Thyroid gland (tissue), 4 donors: ENCODE measurements around the gene INSL3. TPM values are rescaled to one million over a fixed set of nuclear protein-coding genes. Genes with fewer than 3 reads are reported as not detected.

Experiments used
- DNase-seq, 2 donors: peaks; one replicate each; pipeline ENCODE4 v3.0.0-alpha.2; 2019
- H3K27ac ChIP-seq, 3 donors: fragments of 200-600 bp; sonication (generic); 1 replicate in 2 of 3; 2 replicates in 1 of 3; pipeline ENCODE4 v1.5.1; 2016 to 2019; ENCODE audit warnings: mild to moderate bottlenecking in 1 of 3, moderate library complexity in 1 of 3
- H3K27me3 ChIP-seq: fragments of 200-600 bp; sonication (generic); one replicate; pipeline ENCODE4 v1.5.1; 2019
- H3K36me3 ChIP-seq, 2 donors: fragments of 200-600 bp; sonication (generic); one replicate each; pipeline ENCODE4 v1.5.1; 2016 to 2019
- H3K4me1 ChIP-seq, 2 donors: fragments of 200-600 bp; sonication (generic); one replicate each; pipeline ENCODE4 v1.5.1; 2017 to 2019
- H3K4me3 ChIP-seq, 3 donors: fragments of 200-600 bp; sonication (generic); replicated peaks in 1 of 3; 1 replicate in 2 of 3; 2 replicates in 1 of 3; pipeline ENCODE4 v1.5.1; 2016; ENCODE audit warnings: mild to moderate bottlenecking in 1 of 3
- H3K9me3 ChIP-seq: fragments of 200-600 bp; sonication (generic); one replicate; pipeline ENCODE4 v1.5.1; 2017
- POLR2A ChIP-seq, 2 donors: fragments of 450-650 bp; IDR thresholded peaks; one replicate each; pipeline ENCODE4 v1.6.1; 2017; ENCODE audit warnings: antibody characterized with exemption in 2 of 2, mild to moderate bottlenecking in 2 of 2, moderate library complexity in 1 of 2
- WGBS, 2 donors: methylation state at CpG; one replicate each; pipeline ENCODE4 v1.1.5; 2017; 5-methylcytosine and 5-hydroxymethylcytosine counted together
- intact Hi-C: fragments of 100-400 bp; cut with DNase I; formaldehyde crosslinking; loops from one replicate; pipeline ENCODE4 v1.15.1; 2023
- small RNA-seq: library from RNA; depleted of rRNA; stranded (forward); fragments of <200 nt; gene quantifications from one replicate; pipeline ENCODE3, GENCODE V24; 2016
- total RNA-seq, 4 donors: library from RNA; depleted of rRNA; stranded (reverse); fragments of >200 nt; gene quantifications; one replicate each; pipeline ENCODE4 v1.2.3, GENCODE V29; 2016
- TF ChIP-seq, protein P1 (sequence below), 6 experiments: fragments of 200-600 bp in 3 of 6; fragments of 450-650 bp in 3 of 6; sonication (generic) in 3 of 6; IDR thresholded peaks; one replicate each; pipeline ENCODE4 v1.5.1; 2016 to 2019; ENCODE audit warnings: antibody characterized with exemption in 6 of 6, mild to moderate bottlenecking in 2 of 6, inconsistent platforms in 1 of 6, moderate library complexity in 1 of 6

INSL3 gene
- total RNA-seq, 4 donors from 2014 or later: 0.89 to 0.94 TPM; not detected in 2

GRCh38 chr19:17767559-17767958 lies 53.8 kb downstream of the INSL3 start:
- Histone ChIP-seq H3K4me3 (no peak overlapping the region), H3K27me3 (no peaks in the 10 kb centered on the region), H3K4me1 (peaks cover 3 to 6% of the 10 kb centered on the region in 2 donors), H3K9me3 (no peaks in the 10 kb centered on the region), H3K27ac (no peak overlapping the region), H3K36me3 (no peaks in the 10 kb centered on the region)
- 43 to 79% methylated on average over 1 of the region's 1 CpG for WGBS, 2 donors
- TF ChIP-seq, protein P1, sequence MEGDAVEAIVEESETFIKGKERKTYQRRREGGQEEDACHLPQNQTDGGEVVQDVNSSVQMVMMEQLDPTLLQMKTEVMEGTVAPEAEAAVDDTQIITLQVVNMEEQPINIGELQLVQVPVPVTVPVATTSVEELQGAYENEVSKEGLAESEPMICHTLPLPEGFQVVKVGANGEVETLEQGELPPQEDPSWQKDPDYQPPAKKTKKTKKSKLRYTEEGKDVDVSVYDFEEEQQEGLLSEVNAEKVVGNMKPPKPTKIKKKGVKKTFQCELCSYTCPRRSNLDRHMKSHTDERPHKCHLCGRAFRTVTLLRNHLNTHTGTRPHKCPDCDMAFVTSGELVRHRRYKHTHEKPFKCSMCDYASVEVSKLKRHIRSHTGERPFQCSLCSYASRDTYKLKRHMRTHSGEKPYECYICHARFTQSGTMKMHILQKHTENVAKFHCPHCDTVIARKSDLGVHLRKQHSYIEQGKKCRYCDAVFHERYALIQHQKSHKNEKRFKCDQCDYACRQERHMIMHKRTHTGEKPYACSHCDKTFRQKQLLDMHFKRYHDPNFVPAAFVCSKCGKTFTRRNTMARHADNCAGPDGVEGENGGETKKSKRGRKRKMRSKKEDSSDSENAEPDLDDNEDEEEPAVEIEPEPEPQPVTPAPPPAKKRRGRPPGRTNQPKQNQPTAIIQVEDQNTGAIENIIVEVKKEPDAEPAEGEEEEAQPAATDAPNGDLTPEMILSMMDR (IDR thresholded peaks at IDR 0.05): no peak
- TF ChIP-seq POLR2A (IDR thresholded peaks at IDR 0.05): no peak
- intact Hi-C loops: loop anchor here (5.0 kb wide), 1 partner anchor 60 kb away; no protein-coding TSS in a partner anchor
- no peak for DNase-seq

DNA sequence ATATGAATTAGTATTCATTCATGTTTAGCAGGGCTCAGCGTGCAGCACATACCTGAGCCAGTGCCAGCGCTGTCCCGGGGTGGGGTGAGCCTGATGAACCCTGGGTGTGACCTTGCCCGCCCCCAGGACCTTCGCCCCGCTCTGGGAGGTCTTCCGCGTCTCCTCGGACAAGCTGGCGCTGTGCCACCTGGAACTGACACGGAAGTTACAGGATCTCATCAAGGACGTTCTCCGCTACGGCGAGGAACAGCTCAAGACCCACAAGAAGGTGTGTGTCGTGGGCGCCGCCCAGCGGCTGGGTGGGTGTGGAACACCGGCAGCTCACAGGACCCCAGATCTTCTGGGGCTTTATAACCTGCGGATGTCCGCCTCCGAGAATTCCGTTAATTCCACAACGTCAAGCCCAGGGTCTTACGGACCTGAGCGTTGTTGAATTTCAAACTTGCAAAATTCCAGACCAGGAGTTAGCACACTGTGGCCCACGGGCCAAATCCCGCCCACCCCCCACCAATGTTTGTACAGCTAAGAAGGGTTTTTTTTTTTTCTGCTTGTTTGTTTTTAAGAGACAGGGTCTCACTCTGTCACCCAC lies 54.7 kb downstream of the INSL3 start:
- TF ChIP-seq, protein P1 (IDR thresholded peaks at IDR 0.05): peak; percentile 45 to 78 (median 64)
- TF ChIP-seq POLR2A (IDR thresholded peaks at IDR 0.05): no peak
- intact Hi-C loops: loop anchor here (5.0 kb wide), 1 partner anchor 59 kb away; no protein-coding TSS in a partner anchor
- H3K9me3 ChIP-seq: no peaks in the 10 kb centered on the region
- H3K4me3 ChIP-seq: no peak overlapping the region
- H3K27ac ChIP-seq: no peak overlapping the region
- WGBS, 2 donors: 7 to 15% methylated on average over 11 to 17 of the region's 29 CpGs
- H3K27me3 ChIP-seq: no peaks in the 10 kb centered on the region
- H3K4me1 ChIP-seq: peaks cover 3 to 6% of the 10 kb centered on the region in 2 donors
- peak; percentile 76 to 77 for DNase-seq
- H3K36me3 ChIP-seq: no peaks in the 10 kb centered on the region

Small RNA genes within 50 kb of the gene (small RNA-seq; reads per million reads assigned to genes)
- not detected for gene SNORA68

Other genes with a start within 250 kb of the INSL3 start
- 1 to 10 TPM in 1 of 4 donors, under 1 TPM in 3; under 0.01 to 2.7 (median 0.21) TPM for gene UNC13A, start 133.2 kb downstream of the INSL3 start, total RNA-seq
- 10 to 100 TPM; 17.9 to 35.5 (median 27.9) TPM for gene MAP1S, start 102.0 kb downstream of the INSL3 start, total RNA-seq
- 1 to 10 TPM in 1 of 4 donors, under 1 TPM in 2, not detected in 1; 0.40 to 1.6 (median 0.67) TPM for gene FCHO1, start 70.0 kb downstream of the INSL3 start, total RNA-seq
- gene B3GNT3, start 26.4 kb downstream of the INSL3 start, total RNA-seq: 1 to 10 TPM in 1 of 4 donors, under 1 TPM in 1, not detected in 2; 0.78 to 1.3 TPM
- gene JAK3, start 26.5 kb upstream of the INSL3 start, total RNA-seq: 10 to 100 TPM in 1 of 4 donors, 1 to 10 TPM in 3; 1.8 to 12.3 (median 5.2) TPM
- 1,000 to 10,000 TPM in 2 of 4 donors, 100 to 1,000 TPM in 2; 718 to 1,678 (median 1,197) TPM for gene RPL18A, start 38.4 kb upstream of the INSL3 start, total RNA-seq
- gene SLC5A5, start 50.4 kb upstream of the INSL3 start, total RNA-seq: 1 to 10 TPM in 3 of 4 donors, under 1 TPM in 1; 0.34 to 4.3 (median 2.6) TPM
- 10 to 100 TPM; 35.7 to 65.6 (median 51.9) TPM for gene CCDC124, start 111.5 kb upstream of the INSL3 start, total RNA-seq
- under 1 TPM in 1 of 4 donors, not detected in 3; 0.22 TPM for gene KCNN1, start 145.6 kb upstream of the INSL3 start, total RNA-seq
- gene ARRDC2, start 186.7 kb upstream of the INSL3 start, total RNA-seq: 100 to 1,000 TPM in 2 of 4 donors, 10 to 100 TPM in 2; 51.1 to 120 (median 82.8) TPM